GM19324 (cell line): Measurements from ENCODE around the gene IFT172.
A peak's percentile ranks its signal among the peaks of the same experiment; 100 is the strongest.
"Not testable (repeated sequence)": the region's sequence is repeated elsewhere in the genome, so short reads cannot be mapped to it uniquely, and the experiment has no call there.

Experiments
- ATAC-seq: cut with Tn5 transposase; IDR thresholded peaks from one replicate; pipeline ENCODE4 v1.9.1; 2021; ENCODE audit warnings: mild to moderate bottlenecking, moderate library complexity; ENCODE audit not compliant: unreplicated experiment, low FRiP score

IFT172 gene, protein sequence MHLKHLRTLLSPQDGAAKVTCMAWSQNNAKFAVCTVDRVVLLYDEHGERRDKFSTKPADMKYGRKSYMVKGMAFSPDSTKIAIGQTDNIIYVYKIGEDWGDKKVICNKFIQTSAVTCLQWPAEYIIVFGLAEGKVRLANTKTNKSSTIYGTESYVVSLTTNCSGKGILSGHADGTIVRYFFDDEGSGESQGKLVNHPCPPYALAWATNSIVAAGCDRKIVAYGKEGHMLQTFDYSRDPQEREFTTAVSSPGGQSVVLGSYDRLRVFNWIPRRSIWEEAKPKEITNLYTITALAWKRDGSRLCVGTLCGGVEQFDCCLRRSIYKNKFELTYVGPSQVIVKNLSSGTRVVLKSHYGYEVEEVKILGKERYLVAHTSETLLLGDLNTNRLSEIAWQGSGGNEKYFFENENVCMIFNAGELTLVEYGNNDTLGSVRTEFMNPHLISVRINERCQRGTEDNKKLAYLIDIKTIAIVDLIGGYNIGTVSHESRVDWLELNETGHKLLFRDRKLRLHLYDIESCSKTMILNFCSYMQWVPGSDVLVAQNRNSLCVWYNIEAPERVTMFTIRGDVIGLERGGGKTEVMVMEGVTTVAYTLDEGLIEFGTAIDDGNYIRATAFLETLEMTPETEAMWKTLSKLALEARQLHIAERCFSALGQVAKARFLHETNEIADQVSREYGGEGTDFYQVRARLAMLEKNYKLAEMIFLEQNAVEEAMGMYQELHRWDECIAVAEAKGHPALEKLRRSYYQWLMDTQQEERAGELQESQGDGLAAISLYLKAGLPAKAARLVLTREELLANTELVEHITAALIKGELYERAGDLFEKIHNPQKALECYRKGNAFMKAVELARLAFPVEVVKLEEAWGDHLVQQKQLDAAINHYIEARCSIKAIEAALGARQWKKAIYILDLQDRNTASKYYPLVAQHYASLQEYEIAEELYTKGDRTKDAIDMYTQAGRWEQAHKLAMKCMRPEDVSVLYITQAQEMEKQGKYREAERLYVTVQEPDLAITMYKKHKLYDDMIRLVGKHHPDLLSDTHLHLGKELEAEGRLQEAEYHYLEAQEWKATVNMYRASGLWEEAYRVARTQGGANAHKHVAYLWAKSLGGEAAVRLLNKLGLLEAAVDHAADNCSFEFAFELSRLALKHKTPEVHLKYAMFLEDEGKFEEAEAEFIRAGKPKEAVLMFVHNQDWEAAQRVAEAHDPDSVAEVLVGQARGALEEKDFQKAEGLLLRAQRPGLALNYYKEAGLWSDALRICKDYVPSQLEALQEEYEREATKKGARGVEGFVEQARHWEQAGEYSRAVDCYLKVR (N-terminal part only)

GRCh38 chr2:27489498-27490397 is at the start of gene IFT172:
TSS of gene IFT172 (minus strand) at chr2:27489743. CDS start at chr2:27489653, 90 bp downstream.
- peak; percentile 90 for ATAC-seq

DNA sequence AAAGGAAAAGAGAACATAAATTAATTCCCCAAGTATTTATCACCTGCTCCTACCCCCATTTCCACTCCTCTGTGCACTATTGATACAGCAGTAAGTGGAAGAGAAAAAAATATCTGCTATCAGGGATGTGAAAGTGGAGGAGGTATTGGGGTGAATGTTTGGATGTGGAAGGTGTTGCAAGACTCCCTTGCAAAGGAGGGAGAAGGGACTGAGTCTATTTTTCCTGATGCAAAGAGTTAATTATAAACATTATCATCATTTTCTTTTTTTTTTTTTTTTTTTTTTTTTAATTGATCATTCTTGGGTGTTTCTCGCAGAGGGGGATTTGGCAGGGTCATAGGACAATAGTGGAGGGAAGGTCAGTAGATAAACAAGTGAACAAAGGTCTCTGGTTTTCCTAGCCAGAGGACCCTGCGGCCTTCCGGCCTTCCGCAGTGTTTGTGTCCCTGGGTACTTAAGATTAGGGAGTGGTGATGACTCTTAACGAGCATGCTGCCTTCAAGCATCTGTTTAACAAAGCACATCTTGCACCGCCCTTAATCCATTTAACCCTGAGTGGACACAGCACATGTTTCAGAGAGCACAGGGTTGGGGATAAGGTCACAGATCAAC is 49.4 kb upstream of the IFT172 start:
- ATAC-seq, result not testable (repeated sequence)

- ATAC-seq, result no peak
Observed at GRCh38 chr2:27537287-27537686, 47.7 kb upstream of the IFT172 start.

DNA sequence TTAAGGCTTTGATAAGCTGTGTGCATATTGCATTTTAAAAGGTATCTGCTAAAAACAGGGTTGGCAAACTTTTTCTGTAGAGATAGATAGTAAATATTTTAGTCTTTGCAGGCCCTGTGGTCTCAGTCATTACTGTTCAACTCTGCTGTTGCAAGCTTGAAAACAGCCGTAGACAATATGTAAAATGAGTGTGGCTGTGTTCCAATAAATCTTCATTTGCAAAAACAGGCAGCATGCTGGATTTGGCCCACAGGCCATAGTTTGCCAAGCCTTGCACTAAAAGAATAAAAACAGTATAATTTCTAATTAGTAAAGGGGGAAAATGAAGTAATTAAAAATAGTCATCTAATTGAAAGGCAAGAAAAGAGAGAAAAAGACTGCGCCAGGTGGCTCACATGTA is 42.4 kb upstream of the IFT172 start:
- no peak for ATAC-seq

DNA sequence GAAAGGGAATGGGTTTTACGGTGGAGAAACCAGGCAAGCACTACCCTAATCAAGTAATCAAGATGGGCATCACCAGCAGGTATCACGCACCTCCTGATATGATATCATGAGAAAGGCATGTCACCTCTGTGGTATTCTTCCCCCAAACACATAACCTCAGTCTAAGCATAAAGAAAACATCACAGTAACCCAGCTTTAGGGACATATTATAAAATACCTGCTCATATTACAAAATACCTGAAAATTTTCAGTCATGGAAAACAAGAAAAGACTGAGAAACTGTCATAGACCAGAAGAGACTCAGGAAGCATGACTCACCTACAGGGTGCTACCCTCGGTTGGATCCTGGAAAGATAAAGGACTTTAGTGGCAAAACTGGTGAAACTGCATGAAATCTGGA is 37.6 kb upstream of the IFT172 start:
- ATAC-seq, result no peak

DNA sequence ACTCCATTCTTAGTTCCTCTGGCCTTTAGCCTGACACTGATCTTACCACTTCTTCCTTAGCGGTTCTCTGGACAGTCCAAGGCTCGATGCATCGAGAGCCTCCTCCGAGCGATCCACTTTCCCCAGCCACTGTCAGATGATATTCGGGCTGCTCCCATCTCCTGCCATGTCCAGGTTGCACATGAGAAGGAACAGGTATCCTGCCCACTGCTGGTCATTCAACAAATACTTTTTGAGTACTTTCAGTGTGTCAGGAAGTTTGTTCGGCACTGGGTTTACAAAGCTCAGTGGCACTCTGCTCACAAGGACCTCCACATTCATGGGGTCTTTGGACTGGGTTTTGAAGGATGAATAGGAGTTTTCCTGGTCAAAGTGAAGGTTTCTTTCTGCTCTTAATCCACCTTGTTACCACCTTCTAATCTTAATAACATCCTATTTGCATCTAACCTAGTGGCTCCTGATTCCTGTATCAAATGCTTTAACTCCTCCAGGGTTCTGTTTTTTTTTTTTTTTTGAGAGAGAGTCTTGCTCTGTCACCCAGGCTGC is 32.9 kb upstream of the IFT172 start:
- ATAC-seq, result no peak

DNA sequence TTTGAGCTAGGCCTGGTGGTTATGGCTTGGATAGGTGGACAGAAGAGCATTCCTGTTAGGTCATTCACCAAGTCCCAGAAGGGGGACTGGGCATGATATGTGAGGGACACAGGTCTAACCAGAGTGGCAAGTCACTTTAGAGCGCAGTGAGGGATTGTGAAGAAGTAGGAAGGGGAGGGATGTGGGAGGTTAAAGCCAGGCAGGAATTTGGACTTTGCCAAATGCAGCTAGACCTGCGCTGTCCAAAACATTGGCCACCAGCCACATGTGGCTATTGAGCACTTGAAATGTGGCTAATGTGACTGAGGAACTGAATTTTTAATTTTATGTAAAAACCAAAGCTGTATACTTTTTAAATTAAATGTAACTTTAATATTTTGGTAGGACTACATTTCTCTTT is 30.8 kb upstream of the IFT172 start:
- ATAC-seq, result no peak

- no peak for ATAC-seq
Observed at GRCh38 chr2:27518782-27519113, 29.2 kb upstream of the IFT172 start.

- ATAC-seq, result no peak
Observed at GRCh38 chr2:27518113-27518781, 28.7 kb upstream of the IFT172 start.

- ATAC-seq, result no peak
Observed at GRCh38 chr2:27509326-27509725, 19.8 kb upstream of the IFT172 start.

DNA sequence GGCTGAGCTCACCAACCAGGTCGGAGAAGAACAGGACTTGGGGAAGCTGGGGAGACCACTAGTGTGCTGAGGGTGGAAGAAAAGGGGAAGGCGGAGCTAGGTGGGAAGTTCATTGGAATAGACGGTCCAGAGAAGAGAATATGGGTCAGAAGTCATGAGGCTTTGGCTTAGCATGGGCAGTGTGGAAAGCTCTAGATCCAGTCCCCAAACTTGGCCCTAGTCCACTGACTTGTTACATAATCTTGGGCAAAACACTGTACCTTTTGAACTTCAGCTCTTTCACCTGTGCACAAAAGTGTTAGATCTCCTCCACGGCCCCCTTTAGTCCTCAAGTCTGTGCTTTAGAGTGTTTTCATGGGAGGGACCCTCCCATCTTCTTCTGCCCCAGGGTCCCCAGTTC is 17.8 kb upstream of the IFT172 start:
- ATAC-seq, result no peak

- no peak for ATAC-seq
Observed at GRCh38 chr2:27506587-27506986, 17.0 kb upstream of the IFT172 start.

DNA sequence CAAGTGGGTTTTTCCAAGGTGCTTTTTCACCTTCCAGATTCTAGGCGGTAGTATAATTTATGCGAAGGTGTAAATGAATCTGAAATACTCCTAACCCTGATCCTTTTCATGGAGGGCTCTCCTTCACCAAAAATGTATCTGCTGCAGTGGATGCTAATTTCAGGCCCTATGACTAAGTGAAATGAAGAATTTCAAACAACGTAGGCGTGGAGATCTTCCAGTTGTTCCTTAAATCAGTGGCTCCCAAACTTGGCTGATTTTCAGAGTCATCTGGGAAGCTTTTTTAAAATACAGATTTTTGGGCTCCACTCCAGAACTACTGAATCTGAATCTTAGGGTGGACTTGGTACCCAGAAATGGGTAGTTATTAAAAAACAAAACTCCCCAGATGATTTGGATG is 12.6 kb upstream of the IFT172 start:
- no peak for ATAC-seq

DNA sequence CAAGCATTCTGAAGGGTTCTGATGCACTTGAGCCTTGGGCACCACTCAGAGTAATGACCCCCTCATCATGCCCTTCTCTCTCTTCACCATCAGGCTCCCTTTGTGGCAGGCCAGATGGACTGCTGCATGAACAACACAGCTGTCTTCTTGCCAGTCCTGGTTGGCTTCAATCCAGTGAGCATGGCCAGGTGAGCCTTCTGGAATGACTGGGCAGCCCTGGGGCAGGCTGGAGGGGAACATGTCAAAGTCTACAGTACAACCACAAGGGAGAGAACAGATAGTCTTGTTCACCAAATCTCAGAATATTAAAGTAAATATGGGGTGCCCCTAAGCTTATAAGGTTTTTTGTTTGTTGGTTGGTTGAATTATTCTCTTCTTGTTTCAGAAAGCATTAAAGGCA is 11.5 kb upstream of the IFT172 start:
- no peak for ATAC-seq

GRCh38 chr2:27498975-27499374 is 9.4 kb upstream of the IFT172 start:
- no peak for ATAC-seq

DNA sequence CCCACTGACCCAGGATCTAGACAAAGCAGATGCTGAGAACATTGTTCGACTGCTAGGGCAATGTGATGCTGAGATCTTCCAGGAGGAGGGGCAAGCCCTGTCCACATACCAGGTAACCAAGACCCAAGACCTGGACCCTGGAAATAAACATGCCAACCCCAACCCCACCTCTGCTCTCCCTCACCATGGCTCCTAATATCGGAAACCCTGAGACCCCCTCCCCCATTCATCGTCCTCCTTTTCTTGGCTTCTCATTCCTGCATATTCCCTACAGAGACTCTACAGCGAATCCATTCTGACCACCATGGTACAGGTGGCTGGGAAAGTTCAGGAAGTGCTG is 7.7 kb upstream of the IFT172 start:
- no peak for ATAC-seq

DNA sequence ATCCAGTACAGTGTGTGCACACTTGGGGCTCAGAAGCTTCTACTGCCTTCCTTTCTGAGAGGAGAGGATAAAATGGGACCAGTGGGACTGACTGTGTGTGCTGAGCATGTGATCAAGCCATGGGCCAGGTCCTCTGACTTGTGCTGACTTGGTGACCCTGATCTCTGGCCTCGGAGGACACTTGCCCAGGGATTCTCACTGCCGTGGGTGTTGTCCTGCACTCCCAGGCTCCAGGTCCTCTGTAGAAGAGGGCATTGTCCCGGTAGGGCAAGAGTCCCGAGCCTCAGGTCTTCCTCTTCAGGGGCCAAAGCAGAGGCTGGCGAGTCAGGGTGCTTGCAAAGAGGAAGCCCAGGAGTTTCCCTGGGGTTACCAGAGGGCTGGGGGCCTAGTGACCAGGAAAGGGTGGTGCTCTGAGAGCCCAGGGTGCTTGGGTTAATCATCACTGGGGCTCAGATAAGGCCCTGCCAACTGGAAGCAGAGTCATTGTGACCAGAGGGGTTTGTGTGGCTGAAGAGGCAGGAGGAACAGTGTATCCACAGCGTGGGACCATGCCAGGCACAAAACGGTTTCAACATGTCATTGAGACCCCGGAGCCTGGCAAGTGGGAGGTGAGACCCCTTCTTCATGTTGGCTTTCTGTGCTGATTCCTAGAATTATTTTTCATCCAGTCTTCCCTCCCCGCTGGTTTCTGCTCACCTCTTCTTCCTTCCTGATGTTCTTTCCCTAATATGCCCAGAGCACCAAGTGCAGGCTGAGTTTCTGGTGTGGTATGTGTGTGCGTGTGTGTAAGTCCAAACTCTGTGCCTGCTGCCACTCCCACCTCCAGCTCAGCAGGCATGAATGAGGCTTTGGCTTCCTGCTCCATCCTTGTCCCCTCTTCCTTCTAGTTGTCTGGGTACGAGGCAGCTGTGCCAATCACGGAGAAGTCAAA is 7.1 kb upstream of the IFT172 start, which contains the start of gene GCKR:
TSS of gene GCKR (plus strand) at position 483 of the 931 bp plus-strand sequence. CDS start at position 549, 66 bp downstream.
- ATAC-seq, result no peak
